Midbrain (tissue), 1 donor: Measurements from ENCODE around the gene EFCAB12.

Experiments
- DNase-seq: peaks from one replicate; lab custom pipeline; 2025; lab: John Stamatoyannopoulos, UW

The EFCAB12 gene

DNA sequence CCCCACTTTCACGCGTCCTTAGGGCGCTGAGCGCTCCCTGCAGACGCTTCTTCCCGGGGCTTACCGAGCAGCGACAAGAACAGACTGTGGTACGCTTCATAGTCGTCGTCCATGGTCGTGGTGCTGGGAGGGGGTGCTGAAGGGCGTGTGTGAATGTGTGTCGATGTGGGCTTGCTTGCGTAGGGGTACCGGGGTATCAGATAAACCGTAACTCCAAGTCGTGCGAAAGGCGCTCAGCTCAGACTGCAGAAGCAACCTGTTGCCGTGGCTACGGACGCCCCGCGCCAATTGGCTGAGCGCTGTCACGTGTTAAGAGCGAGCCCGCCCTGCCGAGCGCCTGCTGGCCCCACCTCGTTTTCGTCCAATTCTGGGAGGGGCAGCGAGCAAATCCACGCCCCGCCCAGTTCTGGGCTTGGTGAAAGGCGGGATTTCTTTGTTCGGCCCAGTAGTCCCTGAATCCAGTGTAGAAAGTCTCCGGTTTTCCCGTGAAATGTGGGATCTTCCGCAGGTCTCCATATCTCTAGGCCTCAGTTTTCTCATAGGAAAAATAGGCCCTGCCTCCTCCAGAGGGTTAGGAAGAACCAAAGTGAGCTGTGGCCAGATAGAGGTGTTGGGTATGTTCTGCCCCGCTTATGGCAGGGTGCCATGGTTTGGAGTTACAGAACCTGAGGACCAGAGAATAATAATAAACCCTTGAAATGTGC, at the start of gene EFCAB12:
TSS of gene EFCAB12 (minus strand) at position 261 of the 704 bp plus-strand sequence. CDS start at position 113, 148 bp downstream.
- peak; percentile 98 for DNase-seq

GRCh38 chr3:129476586-129476985, 48.1 kb upstream of the EFCAB12 start:
- DNase-seq: no peak

GRCh38 chr3:129475863-129476262, 47.4 kb upstream of the EFCAB12 start:
- no peak for DNase-seq

GRCh38 chr3:129474984-129475804, 46.8 kb upstream of the EFCAB12 start:
- no peak for DNase-seq

GRCh38 chr3:129473769-129474152, 45.3 kb upstream of the EFCAB12 start:
- no peak for DNase-seq

GRCh38 chr3:129473067-129473768, 44.8 kb upstream of the EFCAB12 start:
- DNase-seq: no peak

GRCh38 chr3:129470861-129471260, 42.4 kb upstream of the EFCAB12 start:
- DNase-seq: no peak

GRCh38 chr3:129469026-129469425, 40.6 kb upstream of the EFCAB12 start:
- DNase-seq: no peak

DNA sequence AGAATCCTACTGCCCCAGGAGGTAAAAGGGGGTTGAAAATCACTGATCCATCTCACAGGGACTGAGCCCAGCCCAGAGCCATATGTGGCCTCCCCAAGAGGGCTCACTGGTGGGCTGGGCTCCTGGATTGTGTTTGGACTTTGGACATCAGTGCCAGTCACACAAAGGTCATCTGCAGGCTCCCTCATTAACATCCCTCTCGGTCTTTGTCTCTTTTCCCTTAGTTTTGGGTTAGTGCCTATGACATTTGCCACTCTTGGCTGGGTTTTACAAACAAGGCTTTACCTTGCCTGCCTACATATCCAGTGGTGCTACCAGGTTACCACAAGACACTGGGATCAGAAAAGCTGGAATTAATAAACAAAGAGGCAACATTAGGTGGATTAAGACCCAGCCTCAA, 39.5 kb upstream of the EFCAB12 start:
- DNase-seq: no peak

DNA sequence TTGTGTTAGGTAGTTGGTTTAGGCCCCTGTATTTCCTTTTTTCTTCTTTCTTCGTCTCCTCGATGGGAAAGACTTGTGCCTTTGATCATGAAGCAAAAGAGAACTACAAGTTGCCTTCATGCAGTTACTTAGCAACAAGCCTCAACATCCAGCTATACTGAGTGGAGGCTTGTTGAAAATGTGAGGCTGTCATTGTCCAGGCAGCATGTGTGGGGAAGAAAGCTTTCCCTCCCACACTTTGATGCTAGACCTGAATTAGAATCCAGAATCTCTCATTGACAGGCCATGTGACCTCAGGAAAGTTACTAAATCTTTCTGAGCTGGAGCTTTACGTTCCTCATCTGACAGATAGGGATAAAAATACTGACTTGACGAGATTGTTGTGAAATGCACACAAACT, 35.3 kb upstream of the EFCAB12 start:
- no peak for DNase-seq

GRCh38 chr3:129463094-129463493, 34.7 kb upstream of the EFCAB12 start:
- no peak for DNase-seq

- DNase-seq: no peak
Measured at GRCh38 chr3:129462361-129462968, 34.0 kb upstream of the EFCAB12 start.

GRCh38 chr3:129461461-129462146, 33.2 kb upstream of the EFCAB12 start:
- no peak for DNase-seq

DNA sequence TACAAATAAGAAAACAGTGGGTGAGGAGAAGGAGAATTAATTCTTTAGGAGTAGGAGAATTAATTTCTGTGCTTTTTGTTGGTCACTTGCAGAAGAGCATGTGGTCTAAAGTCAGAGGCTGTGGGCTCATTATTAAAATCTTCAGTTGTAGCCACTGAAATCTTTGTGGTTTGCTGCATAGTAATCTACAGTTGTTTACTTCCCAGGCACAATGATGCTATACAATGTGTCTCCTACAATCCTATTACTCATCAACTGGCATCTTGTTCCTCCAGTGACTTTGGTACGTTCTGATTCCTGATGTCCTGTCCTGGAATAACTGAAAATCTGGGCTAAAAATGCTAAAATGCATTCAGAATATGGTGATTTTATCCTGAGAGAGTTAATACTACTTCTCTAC, 32.6 kb upstream of the EFCAB12 start:
- DNase-seq: no peak

DNA sequence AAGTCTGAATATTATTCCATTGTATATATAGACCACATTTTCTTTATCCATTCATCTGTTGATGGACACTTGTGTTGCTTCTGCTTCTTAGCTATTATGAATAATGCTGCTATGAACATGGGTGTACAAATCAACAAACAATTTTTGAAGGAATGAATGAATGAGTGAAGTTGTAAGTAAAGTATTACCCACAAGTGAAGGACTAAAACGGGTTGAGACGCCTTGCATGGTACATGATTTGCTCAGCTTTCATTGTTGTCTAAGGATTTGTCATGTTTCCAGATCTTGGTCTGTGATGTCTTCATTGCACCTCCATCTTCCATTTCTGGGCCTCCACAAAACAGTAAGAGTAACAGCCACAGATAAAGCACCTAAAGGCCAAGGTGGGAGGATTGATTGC, 32.1 kb upstream of the EFCAB12 start:
- DNase-seq: no peak

- DNase-seq: no peak
Measured at GRCh38 chr3:129460155-129460554, 31.7 kb upstream of the EFCAB12 start.

DNA sequence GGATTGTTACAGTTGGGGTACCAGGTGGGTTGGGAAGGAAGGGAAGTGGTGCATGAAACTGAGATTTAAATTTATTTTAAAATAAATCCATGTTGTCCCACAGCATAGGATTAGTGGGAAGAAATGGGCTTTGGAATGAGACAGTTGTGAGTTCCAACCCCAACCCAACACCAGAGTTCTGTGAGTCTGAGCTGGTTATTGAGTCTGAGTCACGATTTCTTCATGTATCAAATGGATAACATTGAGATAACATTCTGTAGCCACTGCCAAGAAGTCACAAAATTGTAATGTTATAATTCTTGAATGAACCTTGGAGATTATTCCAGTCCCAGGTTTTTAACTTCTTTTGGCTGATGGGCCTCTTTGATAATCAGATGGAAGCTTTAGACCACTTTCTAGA, 25.3 kb upstream of the EFCAB12 start:
- no peak for DNase-seq

DNA sequence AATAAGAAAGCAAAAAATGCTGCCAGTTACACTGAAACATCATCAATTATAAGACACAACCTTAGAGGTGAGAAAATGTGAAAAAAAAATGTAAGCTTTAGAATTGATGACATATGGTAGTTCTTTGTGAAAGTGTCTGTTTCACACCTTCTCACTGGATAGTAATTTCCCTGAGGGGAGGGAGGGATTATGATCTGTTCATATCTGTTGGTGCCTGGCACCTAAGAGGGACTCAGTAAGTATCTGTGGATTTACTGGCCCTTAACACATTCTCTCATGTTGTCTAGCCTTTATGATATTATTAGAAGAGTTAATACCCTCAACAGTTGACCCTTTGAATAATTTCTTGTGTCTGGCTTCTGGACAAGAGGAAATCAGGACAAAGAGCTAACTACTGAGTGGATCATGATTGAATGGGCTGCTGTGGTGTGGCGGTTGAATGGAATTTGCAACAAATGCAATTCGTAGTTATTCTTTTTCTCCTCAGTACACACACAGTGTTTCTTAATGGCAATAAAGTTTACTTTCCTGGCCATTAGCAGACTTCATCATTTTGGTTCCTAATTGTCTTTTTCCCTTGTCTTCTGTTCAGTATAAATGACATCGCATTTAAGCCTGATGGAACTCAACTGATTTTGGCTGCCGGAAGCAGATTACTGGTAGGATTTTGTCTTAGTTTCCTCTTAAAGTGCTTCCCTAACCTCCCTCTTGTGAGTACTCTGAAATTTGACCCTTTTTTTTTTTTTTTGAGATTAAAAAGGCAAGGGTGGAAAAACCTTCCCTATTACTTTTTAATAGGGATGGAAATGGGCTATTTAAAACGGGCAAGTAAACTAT, 21.1 kb upstream of the EFCAB12 start:
- DNase-seq: no peak

- no peak for DNase-seq
Measured at GRCh38 chr3:129448186-129448895, 19.9 kb upstream of the EFCAB12 start.

DNA sequence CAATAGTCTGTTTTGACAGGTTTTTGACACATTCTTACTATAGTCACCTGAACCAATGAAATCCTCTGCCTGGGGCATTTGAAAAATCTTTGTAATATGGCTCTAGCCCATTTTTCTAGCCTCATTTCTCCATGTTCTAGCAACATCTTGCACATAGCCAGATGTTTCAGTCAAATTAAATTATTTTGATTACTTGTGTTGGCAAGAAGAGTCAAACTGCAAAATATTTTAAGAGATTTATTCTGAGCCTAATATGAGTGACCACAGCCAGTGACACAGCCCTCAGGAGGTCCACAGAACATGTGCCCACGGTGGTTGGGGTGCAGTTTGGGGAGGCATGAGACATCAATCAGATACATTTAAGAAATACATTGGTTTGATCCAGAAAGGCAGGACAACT, 18.5 kb upstream of the EFCAB12 start:
- DNase-seq: no peak
